Bronchial epithelial cell (primary cell): Measurements from ENCODE around the gene SMIM11. TPM values are rescaled to one million over a fixed set of nuclear protein-coding genes. Genes with fewer than 3 reads are reported as not detected.

ENCODE experiments used
- DNase-seq: peaks from one replicate; pipeline ENCODE4 v3.0.0-alpha.2; 2010; ENCODE audit warnings: low read depth
- FAIRE-seq: peaks from 2 replicates; lab custom pipeline; 2011; peaks lifted over from hg19 to GRCh38; lab: Jason Lieb, UNC
- H3K27me3 ChIP-seq: 2 replicates; pipeline ENCODE4 v1.5.1; 2011; ENCODE audit warnings: low read length; ENCODE audit not compliant: control insufficient read depth, insufficient read depth
- H3K36me3 ChIP-seq: 2 replicates; pipeline ENCODE4 v1.5.1; 2011; ENCODE audit warnings: low read length; ENCODE audit not compliant: control insufficient read depth, insufficient read depth
- H3K4me3 ChIP-seq: 2 replicates; pipeline ENCODE4 v1.5.1; 2011; ENCODE audit warnings: mild to moderate bottlenecking, low read depth, low read length, control low read depth
- total RNA-seq: library from RNA; depleted of rRNA; stranded (reverse); fragments of >200 nt; gene quantifications from 2 replicates; pipeline ENCODE4 v1.2.1, GENCODE V29; 2014
- TF ChIP-seq, protein P1 (sequence below): IDR thresholded peaks from 2 replicates; pipeline ENCODE4 v1.5.1; 2011; ENCODE audit warnings: mild to moderate bottlenecking, moderate library complexity, low read length, control low read depth, inconsistent platforms; ENCODE audit not compliant: insufficient read depth, severe bottlenecking

SMIM11 gene
- total RNA-seq, 1 donor from 2014 or later = 2.9 TPM

GRCh38 chr21:34336245-34336644, 39.1 kb upstream of the SMIM11 start:
- Histone ChIP-seq H3K36me3 (no peaks in the 10 kb centered on the region), H3K27me3 (no peaks in the 10 kb centered on the region), H3K4me3 (no peak overlapping the region)
- FAIRE-seq (no peak), DNase-seq (no peak)
- TF ChIP-seq, protein P1, sequence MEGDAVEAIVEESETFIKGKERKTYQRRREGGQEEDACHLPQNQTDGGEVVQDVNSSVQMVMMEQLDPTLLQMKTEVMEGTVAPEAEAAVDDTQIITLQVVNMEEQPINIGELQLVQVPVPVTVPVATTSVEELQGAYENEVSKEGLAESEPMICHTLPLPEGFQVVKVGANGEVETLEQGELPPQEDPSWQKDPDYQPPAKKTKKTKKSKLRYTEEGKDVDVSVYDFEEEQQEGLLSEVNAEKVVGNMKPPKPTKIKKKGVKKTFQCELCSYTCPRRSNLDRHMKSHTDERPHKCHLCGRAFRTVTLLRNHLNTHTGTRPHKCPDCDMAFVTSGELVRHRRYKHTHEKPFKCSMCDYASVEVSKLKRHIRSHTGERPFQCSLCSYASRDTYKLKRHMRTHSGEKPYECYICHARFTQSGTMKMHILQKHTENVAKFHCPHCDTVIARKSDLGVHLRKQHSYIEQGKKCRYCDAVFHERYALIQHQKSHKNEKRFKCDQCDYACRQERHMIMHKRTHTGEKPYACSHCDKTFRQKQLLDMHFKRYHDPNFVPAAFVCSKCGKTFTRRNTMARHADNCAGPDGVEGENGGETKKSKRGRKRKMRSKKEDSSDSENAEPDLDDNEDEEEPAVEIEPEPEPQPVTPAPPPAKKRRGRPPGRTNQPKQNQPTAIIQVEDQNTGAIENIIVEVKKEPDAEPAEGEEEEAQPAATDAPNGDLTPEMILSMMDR = no peak

DNA sequence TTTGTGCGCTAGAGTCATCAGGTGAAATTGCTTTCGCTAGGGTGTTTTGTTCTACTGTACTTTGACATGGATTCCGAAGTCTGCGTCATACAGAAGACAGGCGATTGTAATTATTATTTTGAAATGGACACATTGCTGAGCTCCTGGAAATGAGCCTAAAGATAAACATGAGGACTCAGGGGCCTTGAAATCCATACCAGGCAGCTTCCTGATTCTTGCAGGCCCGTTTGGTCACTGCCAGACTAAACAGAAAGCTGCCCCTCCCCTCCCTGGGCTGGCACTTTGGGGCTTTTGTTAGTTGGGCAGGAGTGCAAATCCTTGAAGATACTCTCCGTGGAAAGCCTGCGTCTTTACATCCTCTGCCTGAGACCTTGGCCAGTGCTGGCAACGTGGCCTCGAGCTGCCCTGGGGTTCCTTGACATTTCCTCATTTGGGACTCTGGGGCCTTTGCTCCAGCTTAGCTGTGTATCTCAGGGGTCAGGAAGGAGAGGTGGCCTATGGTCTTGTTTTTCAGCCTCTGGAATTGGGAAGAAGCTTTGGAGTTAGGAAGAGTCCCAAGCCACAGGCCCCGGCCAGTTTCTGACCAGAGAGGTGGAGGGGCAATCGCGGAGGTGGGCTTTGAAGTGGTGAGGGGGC, 38.4 kb upstream of the SMIM11 start:
- no peak overlapping the region for H3K4me3 ChIP-seq
- TF ChIP-seq, protein P1 = no peak
- H3K36me3 ChIP-seq = no peaks in the 10 kb centered on the region
- DNase-seq (peak; percentile 68), FAIRE-seq (no peak)
- no peaks in the 10 kb centered on the region for H3K27me3 ChIP-seq

GRCh38 chr21:34337741-34338140, 37.6 kb upstream of the SMIM11 start:
- Histone ChIP-seq H3K36me3 (no peaks in the 10 kb centered on the region), H3K4me3 (no peak overlapping the region), H3K27me3 (no peaks in the 10 kb centered on the region)
- DNase-seq = peak; percentile 64
- FAIRE-seq = no peak
- TF ChIP-seq, protein P1 = no peak

GRCh38 chr21:34338226-34338625, 37.1 kb upstream of the SMIM11 start:
- Histone ChIP-seq H3K36me3 (no peaks in the 10 kb centered on the region), H3K27me3 (no peaks in the 10 kb centered on the region), H3K4me3 (no peak overlapping the region)
- FAIRE-seq (no peak), DNase-seq (no peak)
- TF ChIP-seq, protein P1 = no peak

DNA sequence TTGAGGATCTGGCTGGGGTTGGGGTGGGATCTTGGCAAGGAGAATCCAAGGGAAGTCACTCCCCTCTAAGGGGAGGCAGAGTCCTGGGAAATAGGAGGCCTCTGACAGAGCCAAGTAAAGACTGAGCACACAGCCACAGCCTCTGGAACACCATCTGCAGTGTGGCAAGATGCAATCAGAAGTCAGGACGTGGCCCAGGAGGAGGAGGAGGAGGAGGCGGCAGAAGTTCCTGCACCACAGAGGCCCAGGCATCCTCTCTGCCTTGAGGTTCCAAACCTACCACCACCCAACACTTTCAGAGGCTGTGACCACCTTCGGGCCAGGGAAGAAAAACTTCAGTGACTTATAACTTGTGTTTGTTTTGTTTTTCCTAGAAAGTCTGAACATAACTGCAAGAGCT, 35.2 kb upstream of the SMIM11 start:
- no peak overlapping the region for H3K4me3 ChIP-seq
- FAIRE-seq = no peak
- H3K27me3 ChIP-seq = no peaks in the 10 kb centered on the region
- H3K36me3 ChIP-seq = no peaks in the 10 kb centered on the region
- no peak for DNase-seq
- TF ChIP-seq, protein P1 = no peak

DNA sequence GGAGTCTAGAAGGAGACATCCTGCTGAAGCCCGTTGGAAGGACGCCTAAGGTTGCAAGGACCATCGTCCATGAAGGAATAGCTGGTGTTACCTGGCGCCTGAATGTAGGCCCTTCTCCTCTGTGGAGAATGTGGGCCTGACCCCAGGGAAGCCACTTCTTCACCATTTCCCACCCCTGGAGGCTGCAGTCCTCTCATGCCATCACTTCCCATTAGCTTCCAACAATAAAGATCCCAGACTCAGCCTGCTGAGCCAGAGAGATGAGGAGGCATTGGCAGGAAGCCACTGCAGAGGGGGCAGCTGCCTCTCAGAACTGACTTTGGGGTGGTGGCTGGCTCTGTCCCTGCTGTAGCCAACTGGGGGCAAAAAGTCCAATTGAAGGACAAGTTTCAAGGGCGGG, 32.8 kb upstream of the SMIM11 start:
- H3K36me3 ChIP-seq = no peaks in the 10 kb centered on the region
- DNase-seq (no peak), FAIRE-seq (no peak)
- no peak overlapping the region for H3K4me3 ChIP-seq
- no peaks in the 10 kb centered on the region for H3K27me3 ChIP-seq
- TF ChIP-seq, protein P1 = no peak
